H1 (cell line): ENCODE results near the gene STEAP2. TPM values are rescaled to one million over a fixed set of nuclear protein-coding genes. Genes with fewer than 3 reads are reported as not detected.

ENCODE experiments used
- CTCF ChIA-PET: fragments of 300-600 bp; sonication (Branson Sonifier 250); formaldehyde crosslinking; loops from one replicate; lab custom pipeline; 2021; ENCODE audit not compliant: partially characterized antibody; lab: Charles Lee
- POLR2A ChIA-PET: fragments of 300-600 bp; sonication (Branson Sonifier 250); formaldehyde crosslinking; loops from one replicate; lab custom pipeline; 2021; ENCODE audit warnings: inconsistent platforms; ENCODE audit not compliant: partially characterized antibody; lab: Charles Lee
- DNase-seq, 2 experiments: peaks; one replicate each; pipeline versions ENCODE4 v3.0.0 to v3.0.0-alpha.2; 2010 to 2022; ENCODE audit warnings: low spot score in 2 of 2, low read depth in 1 of 2, mixed read lengths in 1 of 2
- FAIRE-seq: peaks from 2 replicates; lab custom pipeline; 2011; peaks lifted over from hg19 to GRCh38; lab: Jason Lieb, UNC
- H2AFZ ChIP-seq: 2 replicates; pipeline ENCODE4 v1.8.1; 2012; ENCODE audit warnings: low read length, inconsistent platforms
- H2AK5ac ChIP-seq: 2 replicates; pipeline ENCODE4 v1.6.1; 2013; ENCODE audit warnings: low read depth, low read length
- H2BK120ac ChIP-seq: replicated peaks from 2 replicates; pipeline ENCODE3; 2013; ENCODE audit warnings: low read depth, low read length, inconsistent platforms
- H2BK12ac ChIP-seq: 2 replicates; pipeline ENCODE4 v1.6.1; 2013; ENCODE audit warnings: low read depth, low read length
- H2BK15ac ChIP-seq: 2 replicates; pipeline ENCODE4 v1.6.1; 2013; ENCODE audit warnings: low read length
- H2BK20ac ChIP-seq: 2 replicates; pipeline ENCODE4 v1.6.1; 2013; ENCODE audit warnings: low read length
- H2BK5ac ChIP-seq: 2 replicates; pipeline ENCODE4 v1.6.1; 2013; ENCODE audit warnings: low read depth, low read length
- H3K14ac ChIP-seq: 2 replicates; pipeline ENCODE4 v1.6.1; 2013; ENCODE audit warnings: inconsistent platforms; ENCODE audit not compliant: insufficient read length
- H3K18ac ChIP-seq: 2 replicates; pipeline ENCODE4 v1.6.1; 2013; ENCODE audit warnings: low read length; ENCODE audit errors: extremely low read depth
- H3K23ac ChIP-seq: 2 replicates; pipeline ENCODE4 v1.6.1; 2013; ENCODE audit warnings: inconsistent platforms; ENCODE audit not compliant: insufficient read length
- H3K23me2 ChIP-seq: 2 replicates; pipeline ENCODE4 v1.6.1; 2013; ENCODE audit warnings: low read depth, low read length
- H3K27ac ChIP-seq: 2 replicates; pipeline ENCODE4 v1.6.1; 2011; ENCODE audit warnings: low read depth, low read length, inconsistent platforms
- H3K27me3 ChIP-seq, 4 experiments: replicated peaks in 1 of 4; 1 replicate in 1 of 4; 2 replicates in 3 of 4; pipeline versions ENCODE4 v1.6.1 to v1.8.1; 2011 to 2013; ENCODE audit warnings: low read length in 3 of 4, mild to moderate bottlenecking in 3 of 4, inconsistent platforms in 2 of 4, mixed read lengths in 2 of 4, moderate library complexity in 1 of 4; ENCODE audit not compliant: control insufficient read depth in 3 of 4, insufficient read depth in 3 of 4; ENCODE audit errors: extremely low read depth in 1 of 4
- H3K36me3 ChIP-seq, 4 experiments: 2 replicates each; pipeline versions ENCODE4 v1.6.1 to v1.8.1; 2011 to 2013; ENCODE audit warnings: mild to moderate bottlenecking in 4 of 4, low read length in 3 of 4, moderate library complexity in 2 of 4, control low read depth in 1 of 4, inconsistent platforms in 1 of 4; ENCODE audit not compliant: insufficient read depth in 4 of 4, control insufficient read depth in 2 of 4
- H3K4ac ChIP-seq: replicated peaks from 2 replicates; pipeline ENCODE3; 2013; ENCODE audit warnings: low read length, low read depth, mixed read lengths, inconsistent platforms; ENCODE audit not compliant: insufficient read length
- H3K4me1 ChIP-seq, 4 experiments: replicated peaks in 1 of 4; 1 replicate in 1 of 4; 2 replicates in 3 of 4; pipeline versions ENCODE4 v1.6.1 to v1.8.1; 2011 to 2013; ENCODE audit warnings: low read length in 3 of 4, inconsistent platforms in 2 of 4, mixed read lengths in 1 of 4; ENCODE audit not compliant: insufficient read depth in 4 of 4, control insufficient read depth in 3 of 4
- H3K4me2 ChIP-seq, 2 experiments: 2 replicates each; pipeline versions ENCODE4 v1.6.1 to v1.8.1; 2011 to 2013; ENCODE audit warnings: low read depth in 2 of 2, low read length in 2 of 2, control low read depth in 1 of 2, inconsistent platforms in 1 of 2, mild to moderate bottlenecking in 1 of 2; ENCODE audit not compliant: insufficient read depth in 1 of 2
- H3K4me3 ChIP-seq, 4 experiments: fragments of 200-600, 300-600 bp in 1 of 4; sonication (generic), shearing (Covaris generic), sonication (Bioruptor Twin) in 1 of 4; 2 replicates each; pipeline versions ENCODE4 v1.5.1 to v1.8.1; 2011 to 2016; ENCODE audit warnings: low read length in 4 of 4, low read depth in 3 of 4, control low read depth in 2 of 4, inconsistent platforms in 2 of 4, mild to moderate bottlenecking in 2 of 4, mixed read lengths in 1 of 4, moderate library complexity in 1 of 4; ENCODE audit not compliant: insufficient read depth in 2 of 4; ENCODE audit errors: extremely low read depth in 1 of 4
- H3K56ac ChIP-seq: replicated peaks from 2 replicates; pipeline ENCODE3; 2013; ENCODE audit warnings: low read depth, mild to moderate bottlenecking, mixed read lengths, low read length, inconsistent platforms; ENCODE audit not compliant: insufficient read length
- H3K79me1 ChIP-seq: 2 replicates; pipeline ENCODE4 v1.6.1; 2013; ENCODE audit warnings: low read depth, low read length, control low read depth
- H3K79me2 ChIP-seq, 2 experiments: 2 replicates each; pipeline versions ENCODE4 v1.6.1 to v1.8.1; 2012 to 2013; ENCODE audit warnings: low read length in 2 of 2, mild to moderate bottlenecking in 2 of 2, inconsistent platforms in 1 of 2; ENCODE audit not compliant: insufficient read depth in 2 of 2, control insufficient read depth in 1 of 2
- H3K9ac ChIP-seq, 4 experiments: replicated peaks in 1 of 4; 1 replicate in 1 of 4; 2 replicates in 3 of 4; pipeline versions ENCODE4 v1.6.1 to v1.8.1; 2011 to 2013; ENCODE audit warnings: low read depth in 3 of 4, low read length in 3 of 4, control low read depth in 2 of 4, mild to moderate bottlenecking in 2 of 4, moderate library complexity in 2 of 4, inconsistent platforms in 1 of 4; ENCODE audit errors: extremely low read depth in 1 of 4
- H3K9me3 ChIP-seq, 2 experiments: 2 replicates each; pipeline versions ENCODE4 v1.6.1 to v1.8.1; 2012 to 2013; ENCODE audit warnings: mild to moderate bottlenecking in 2 of 2, moderate library complexity in 2 of 2, control low read depth in 1 of 2, inconsistent platforms in 1 of 2, low read depth in 1 of 2, low read length in 1 of 2, mixed read lengths in 1 of 2; ENCODE audit not compliant: insufficient read depth in 2 of 2
- H4K20me1 ChIP-seq, 2 experiments: replicated peaks in 1 of 2; 2 replicates each; pipeline versions ENCODE3 to v1.8.1; 2011 to 2013; ENCODE audit warnings: inconsistent platforms in 2 of 2, low read length in 2 of 2, mild to moderate bottlenecking in 1 of 2; ENCODE audit not compliant: insufficient read depth in 2 of 2, control insufficient read depth in 1 of 2
- H4K5ac ChIP-seq: 2 replicates; pipeline ENCODE4 v1.6.1; 2013; ENCODE audit warnings: low read length, low read depth, mixed read lengths, inconsistent platforms; ENCODE audit not compliant: insufficient read length
- H4K8ac ChIP-seq: 2 replicates; pipeline ENCODE4 v1.8.0; 2013; ENCODE audit warnings: mild to moderate bottlenecking, moderate library complexity, low read length, inconsistent platforms; ENCODE audit not compliant: insufficient read depth; ENCODE audit errors: extremely low read depth
- H4K91ac ChIP-seq: replicated peaks from 2 replicates; pipeline ENCODE3; 2013; ENCODE audit warnings: low read length, mixed read lengths, inconsistent platforms; ENCODE audit not compliant: insufficient read length
- BCL11A ChIP-seq, 2 experiments: IDR thresholded peaks; one replicate each; pipeline ENCODE4 v1.6.1; 2011; ENCODE audit warnings: low read depth in 2 of 2, low read length in 2 of 2, mild to moderate bottlenecking in 2 of 2
- CBX5 ChIP-seq: fragments of 300-800, 300-1000 bp; sonication (generic); IDR thresholded peaks from 2 replicates; pipeline ENCODE4 v1.7.1; 2016; ENCODE audit warnings: antibody characterized with exemption, low read length, low read depth
- CHD1 ChIP-seq: IDR thresholded peaks from 2 replicates; pipeline ENCODE4 v1.6.1; 2012; ENCODE audit warnings: low read depth, low read length, improper control_type of control experiment
- EP300 ChIP-seq, 2 experiments: IDR thresholded peaks; 1 replicate in 1 of 2; 2 replicates in 1 of 2; pipeline ENCODE4 v1.6.1; 2011 to 2012; ENCODE audit warnings: low read depth in 2 of 2, low read length in 2 of 2, mild to moderate bottlenecking in 2 of 2, borderline replicate concordance in 1 of 2, inconsistent platforms in 1 of 2, moderate library complexity in 1 of 2
- GABPA ChIP-seq: IDR thresholded peaks from 2 replicates; pipeline ENCODE4 v1.6.1; 2011; ENCODE audit warnings: mild to moderate bottlenecking, low read length, moderate library complexity, borderline replicate concordance; ENCODE audit not compliant: insufficient read depth
- JUND ChIP-seq: IDR thresholded peaks from 2 replicates; pipeline ENCODE4 v1.6.1; 2011; ENCODE audit warnings: mild to moderate bottlenecking, improper control_type of control experiment, low read length
- MAX ChIP-seq: IDR thresholded peaks from 2 replicates; pipeline ENCODE4 v1.6.1; 2012; ENCODE audit warnings: inconsistent platforms
- NANOG ChIP-seq: IDR thresholded peaks from 2 replicates; pipeline ENCODE4 v1.6.1; 2011; ENCODE audit warnings: low read length, low read depth, mild to moderate bottlenecking, inconsistent platforms; ENCODE audit not compliant: insufficient read depth, poor library complexity, severe bottlenecking
- SP1 ChIP-seq: IDR thresholded peaks from 2 replicates; pipeline ENCODE4 v1.6.1; 2011; ENCODE audit warnings: low read depth, low read length
- SP2 ChIP-seq: IDR thresholded peaks from 2 replicates; pipeline ENCODE4 v1.6.1; 2012; ENCODE audit warnings: mild to moderate bottlenecking, low read length, inconsistent platforms
- TEAD4 ChIP-seq: IDR thresholded peaks from 2 replicates; pipeline ENCODE4 v1.6.1; 2012; ENCODE audit warnings: low read depth, low read length, inconsistent platforms, mixed read lengths
- WGBS, 2 experiments: shearing (Covaris generic) in 1 of 2; methylation state at CpG; one replicate each; pipeline versions ENCODE4 v1.1.6 to v1.1.7; 2013 to 2015; ENCODE audit warnings: low lambda C conversion rate in 2 of 2, mixed read lengths in 2 of 2, inconsistent platforms in 1 of 2, low coverage in 1 of 2, missing lambda C conversion rate in 1 of 2; ENCODE audit not compliant: insufficient replicate concordance in 2 of 2, insufficient coverage in 1 of 2, insufficient read length in 1 of 2; ENCODE audit errors: extremely low coverage in 1 of 2, missing lambda C conversion rate in 1 of 2; 5-methylcytosine and 5-hydroxymethylcytosine counted together
- polyA plus RNA-seq, 7 experiments: library from polyadenylated mRNA; depleted of rRNA in 3 of 7; stranded (reverse) in 5 of 7; unstranded in 2 of 7; fragments of >200 nt in 5 of 7; fragments of 200-250 nt in 2 of 7; gene quantifications; 1 replicate in 5 of 7; 2 replicates in 1 of 7; 4 replicates in 1 of 7; pipeline versions ENCODE4 v1.2.1 to v1.2.3, GENCODE V29; 2011 to 2013; ENCODE audit warnings: missing spikeins in 2 of 7, mixed read lengths in 2 of 7
- total RNA-seq: library from RNA; stranded (reverse); fragmentation: NEBNext Ultra II Directional; extraction: Animal tissue kit (Norgen Biotek cat#: 25700); gene quantifications from 2 replicates; pipeline ENCODE4 v1.2.1, GENCODE V29; 2021
- TF ChIP-seq, protein P1 (sequence below): IDR thresholded peaks from 2 replicates; pipeline ENCODE4 v1.6.1; 2012; ENCODE audit warnings: low read length, inconsistent platforms

Gene STEAP2
- total and polyA plus RNA-seq, 2 of the 8 experiments (the other 6 are each of a cell fraction or from before 2014, with no cell fraction given): 13.4 to 18.4 TPM

DNA sequence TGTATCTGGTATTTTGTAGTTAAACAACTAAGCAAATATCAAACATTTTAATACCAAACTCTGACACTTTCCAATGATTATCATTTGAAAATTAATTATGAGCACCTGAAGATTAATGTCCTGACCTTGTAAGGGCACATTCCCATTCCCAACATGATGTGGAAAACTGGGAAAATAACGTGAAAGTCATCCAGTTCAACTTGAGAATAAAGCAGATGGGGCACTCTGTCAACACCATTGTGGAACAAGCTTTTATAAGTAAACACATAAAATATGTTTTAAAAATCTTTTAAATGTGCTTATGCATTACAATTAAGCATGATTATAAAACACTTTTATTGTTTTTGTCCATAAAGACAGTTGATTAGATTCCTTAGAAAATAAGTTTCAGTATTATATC, 14.1 kb downstream of the STEAP2 start:
- Histone ChIP-seq H3K23ac (no peak overlapping the region), H3K27ac (no peak overlapping the region), H2BK12ac (no peak overlapping the region), H3K4me3 (no peak overlapping the region), H2AK5ac (no peak overlapping the region), H3K27me3 (no peaks in the 10 kb centered on the region), H2BK20ac (no peak overlapping the region), H3K18ac (no peak overlapping the region), H2BK5ac (no peak overlapping the region), H2AFZ (no peak overlapping the region), H3K9me3 (no peaks in the 10 kb centered on the region), H3K4me2 (no peak overlapping the region), H2BK120ac (no peak overlapping the region), H3K56ac (no peak overlapping the region), H3K4ac (no peak overlapping the region), H4K8ac (no peak overlapping the region), H3K79me1 (no peaks in the 10 kb centered on the region; the same call in 1 of the 2 replicates), H4K20me1 (no peaks in the 10 kb centered on the region), H3K36me3 (peaks cover 0 to 21% (median 3%) of the 10 kb centered on the region in 4 experiments; a peak in 3 of 8 replicates), H4K5ac (no peak overlapping the region), H2BK15ac (no peak overlapping the region), H3K9ac (no peak overlapping the region), H3K14ac (no peak overlapping the region), H3K4me1 (peaks cover 0 to 18% (median 6%) of the 10 kb centered on the region in 4 experiments; a peak in 5 of 7 replicates), H3K79me2 (peaks cover 3 to 35% of the 10 kb centered on the region in 2 experiments; a peak in 2 of 4 replicates), H3K23me2 (no peaks in the 10 kb centered on the region), H4K91ac (no peak overlapping the region)
- POLR2A ChIA-PET: interaction anchor here (1.1 to 6.0 kb wide), 3 partner anchors 12 to 19 kb away, joined by 3 to 48 read pairs (median 28); partner anchors contain the start of genes CFAP69 and STEAP2
- DNase-seq: no peak
- no peak for FAIRE-seq
- WGBS, 2 experiments: 84% methylated on average over 1 of the region's 1 CpG; no CpG with 5 or more reads in 1 of the 2 experiments
- CTCF ChIA-PET: no interaction called here
- TF ChIP-seq SP2 (no peak), JUND (no peak), BCL11A (IDR thresholded peaks at IDR 0.05; ENCODE audit: low read depth in 2 of 2, low read length in 2 of 2) (no peak), TEAD4 (no peak), SP1 (no peak), EP300 (IDR thresholded peaks at IDR 0.05; ENCODE audit: borderline replicate concordance in 1 of 2, low read depth in 2 of 2, low read length in 2 of 2) (no peak), MAX (no peak), CHD1 (no peak), NANOG (no peak), CBX5 (no peak), GABPA (no peak)
- TF ChIP-seq, protein P1, sequence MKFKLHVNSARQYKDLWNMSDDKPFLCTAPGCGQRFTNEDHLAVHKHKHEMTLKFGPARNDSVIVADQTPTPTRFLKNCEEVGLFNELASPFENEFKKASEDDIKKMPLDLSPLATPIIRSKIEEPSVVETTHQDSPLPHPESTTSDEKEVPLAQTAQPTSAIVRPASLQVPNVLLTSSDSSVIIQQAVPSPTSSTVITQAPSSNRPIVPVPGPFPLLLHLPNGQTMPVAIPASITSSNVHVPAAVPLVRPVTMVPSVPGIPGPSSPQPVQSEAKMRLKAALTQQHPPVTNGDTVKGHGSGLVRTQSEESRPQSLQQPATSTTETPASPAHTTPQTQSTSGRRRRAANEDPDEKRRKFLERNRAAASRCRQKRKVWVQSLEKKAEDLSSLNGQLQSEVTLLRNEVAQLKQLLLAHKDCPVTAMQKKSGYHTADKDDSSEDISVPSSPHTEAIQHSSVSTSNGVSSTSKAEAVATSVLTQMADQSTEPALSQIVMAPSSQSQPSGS: no peak
